Stimulated activated CD4-positive, alpha-beta T cell treated with anti-CD3 and anti-CD28 coated beads, Interleukin-15, amount 100 ng/mL, for 1 hour (primary cell): ENCODE measurements around the gene IFI27L2.

ENCODE experiments used
- DNase-seq, 2 donors: peaks; one replicate each; pipeline ENCODE4 v3.0.0-alpha.2; 2020; ENCODE audit warnings: low read depth in 1 of 2, low spot score in 1 of 2

IFI27L2 gene

GRCh38 chr14:94103554-94104150 is 25.8 kb downstream of the IFI27L2 start:
- DNase-seq, result no peak

GRCh38 chr14:94102768-94103482 is 26.5 kb downstream of the IFI27L2 start:
- DNase-seq, result no peak

- DNase-seq, result no peak
Observed at GRCh38 chr14:94101748-94102147, 27.7 kb downstream of the IFI27L2 start.

- DNase-seq, result no peak
Observed at GRCh38 chr14:94100847-94101246, 28.6 kb downstream of the IFI27L2 start.

- DNase-seq, result no peak
Observed at GRCh38 chr14:94099006-94099405, 30.4 kb downstream of the IFI27L2 start.

GRCh38 chr14:94098326-94098992 is 30.9 kb downstream of the IFI27L2 start:
- DNase-seq, result no peak

- DNase-seq, result no peak
Observed at GRCh38 chr14:94097091-94097490, 32.3 kb downstream of the IFI27L2 start.

- no peak for DNase-seq
Observed at GRCh38 chr14:94093418-94093817, 36.0 kb downstream of the IFI27L2 start.

- no peak for DNase-seq
Observed at GRCh38 chr14:94089479-94089878, 39.9 kb downstream of the IFI27L2 start.

- no peak for DNase-seq
Observed at GRCh38 chr14:94088516-94088915, 40.9 kb downstream of the IFI27L2 start.

- DNase-seq, result no peak
Observed at GRCh38 chr14:94087891-94088290, 41.5 kb downstream of the IFI27L2 start.

- no peak for DNase-seq
Observed at GRCh38 chr14:94081386-94081820, 48.0 kb downstream of the IFI27L2 start.

- peak; percentile 92 for DNase-seq
Observed at GRCh38 chr14:94080621-94081385, 48.6 kb downstream of the IFI27L2 start, which contains the start of the genes DDX24 and IFI27L1. TSS of gene DDX24 (minus strand) at chr14:94081202. CDS start at chr14:94079742, 1,460 bp downstream. TSS of gene IFI27L1 (plus strand) at chr14:94081310. CDS start at chr14:94096938, 15,628 bp downstream.

- no peak for DNase-seq
Observed at GRCh38 chr14:94079891-94080620, 49.3 kb downstream of the IFI27L2 start.

- no peak for DNase-seq
Observed at GRCh38 chr14:94077823-94078222, 51.6 kb downstream of the IFI27L2 start.
